ENCODE measurements around the gene B9D2.

The B9D2 gene

GRCh38 chr19:41363753-41364523 lies at the start of gene B9D2:
TSS of gene B9D2 (minus strand) at chr19:41364149. CDS start at chr19:41363519, 630 bp downstream.
- no peak for TF ChIP-seq CTCF (IDR thresholded peaks at IDR 0.05)
- intact Hi-C loops (cut with DNase I; ENCODE audit: low total_unique reads): loop anchor here (10.0 kb wide), 1 partner anchor 61 kb away; the partner anchor contains the start of gene B3GNT8
- no peaks in the 10 kb centered on the region for H3K27me3 ChIP-seq
- H3K4me1 ChIP-seq: peaks cover 0 to 26% (median 13%) of the 10 kb centered on the region in 4 donors
- no peaks in the 10 kb centered on the region for H3K36me3 ChIP-seq
- peak; percentile 99 for DNase-seq
- H3K9me3 ChIP-seq: no peaks in the 10 kb centered on the region
- peak within 1 kb of the TSS; percentile 65 to 66 for H3K4me3 ChIP-seq
- peak within 1 kb of the TSS; percentile 90 to 95 for H3K27ac ChIP-seq

DNA sequence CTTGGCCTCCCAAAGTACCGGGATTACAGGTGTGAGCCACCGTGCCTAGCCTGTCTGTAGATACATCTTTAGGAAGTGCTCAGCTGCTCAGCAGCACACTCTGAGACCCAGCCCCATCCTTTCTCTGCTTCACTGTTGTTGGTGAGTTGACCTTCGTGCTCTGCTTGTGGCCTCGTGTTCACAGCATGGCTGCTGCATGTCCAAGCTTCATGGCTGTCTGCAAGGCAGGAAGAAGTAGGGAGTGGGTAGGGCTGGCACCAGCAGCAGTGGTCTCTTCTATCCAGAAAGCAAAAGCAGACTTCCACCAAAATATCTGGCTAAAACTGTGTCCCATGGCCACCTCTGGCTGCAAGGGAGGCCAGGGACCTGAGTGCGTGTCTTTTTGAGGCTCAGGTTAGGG lies 49.0 kb upstream of the B9D2 start:
- DNase-seq: no peak
- intact Hi-C loops (cut with DNase I; ENCODE audit: low total_unique reads): no loop called here
- no peaks in the 10 kb centered on the region for H3K27me3 ChIP-seq
- H3K4me1 ChIP-seq: peaks cover 0 to 25% (median 7%) of the 10 kb centered on the region in 4 donors
- H3K9me3 ChIP-seq: no peaks in the 10 kb centered on the region
- H3K27ac ChIP-seq: no peak overlapping the region
- H3K4me3 ChIP-seq: no peak overlapping the region
- no peak for TF ChIP-seq CTCF (IDR thresholded peaks at IDR 0.05)
- peaks cover 53 to 76% (median 64%) of the 10 kb centered on the region in 3 donors for H3K36me3 ChIP-seq

GRCh38 chr19:41411968-41412265 lies 48.0 kb upstream of the B9D2 start:
- no peak overlapping the region for H3K27ac ChIP-seq
- peaks cover 48 to 72% (median 55%) of the 10 kb centered on the region in 3 donors for H3K36me3 ChIP-seq
- H3K4me3 ChIP-seq: no peak overlapping the region
- DNase-seq: no peak
- no peaks in the 10 kb centered on the region for H3K27me3 ChIP-seq
- intact Hi-C loops (cut with DNase I; ENCODE audit: low total_unique reads): no loop called here
- no peak for TF ChIP-seq CTCF (IDR thresholded peaks at IDR 0.05)
- H3K9me3 ChIP-seq: no peaks in the 10 kb centered on the region
- H3K4me1 ChIP-seq: peaks cover 0 to 25% (median 8%) of the 10 kb centered on the region in 4 donors

DNA sequence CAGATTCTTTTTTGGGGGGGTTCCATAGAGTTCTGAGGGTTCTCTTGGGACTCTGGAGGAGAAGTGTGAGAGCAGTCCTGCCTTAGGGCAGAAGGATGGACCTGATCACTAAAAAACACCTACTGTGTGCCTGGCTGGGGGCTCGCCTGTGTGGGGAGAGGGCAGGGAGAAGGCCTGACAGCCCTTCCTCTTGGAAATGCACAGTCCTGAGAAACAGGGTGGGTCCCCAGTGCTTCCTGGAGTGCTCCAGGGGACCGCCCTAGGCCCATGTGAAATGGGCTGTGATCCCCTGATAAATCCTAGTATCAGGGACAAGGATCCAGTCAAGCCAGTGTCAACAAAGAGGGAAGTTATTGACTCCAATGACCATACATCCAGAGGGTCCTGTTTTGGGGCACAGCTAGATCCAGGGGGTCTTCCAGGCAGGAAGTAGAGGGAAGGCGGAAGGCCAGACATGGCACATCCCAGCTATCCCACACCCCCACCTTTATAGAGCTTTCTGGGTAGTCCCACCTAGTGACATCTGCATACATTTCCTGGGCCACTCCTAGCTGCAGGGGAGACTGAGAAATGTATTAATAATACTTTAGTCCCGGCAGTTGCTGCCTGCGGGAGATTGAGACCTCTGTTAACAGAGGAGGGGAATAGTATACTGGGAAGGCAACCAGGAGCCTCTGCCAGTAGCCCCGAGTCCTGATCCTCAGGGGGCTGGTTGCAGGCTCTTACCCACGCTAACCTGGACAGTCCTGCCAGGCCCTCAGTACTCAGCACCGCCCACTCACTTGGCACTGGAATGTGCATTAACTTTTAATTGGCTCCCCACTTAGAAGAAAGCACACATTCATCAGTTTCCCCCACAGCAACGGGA lies 47.4 kb upstream of the B9D2 start:
- Histone ChIP-seq H3K27ac (no peak overlapping the region), H3K27me3 (no peaks in the 10 kb centered on the region), H3K4me3 (no peak overlapping the region), H3K36me3 (peaks cover 42 to 66% (median 51%) of the 10 kb centered on the region in 3 donors), H3K9me3 (no peaks in the 10 kb centered on the region), H3K4me1 (peaks cover 0 to 25% (median 8%) of the 10 kb centered on the region in 4 donors)
- intact Hi-C loops (cut with DNase I; ENCODE audit: low total_unique reads): no loop called here
- TF ChIP-seq CTCF (IDR thresholded peaks at IDR 0.05): no peak
- DNase-seq: no peak

GRCh38 chr19:41410336-41411054 lies 46.5 kb upstream of the B9D2 start:
- DNase-seq: no peak
- Histone ChIP-seq H3K36me3 (peaks cover 37 to 64% (median 47%) of the 10 kb centered on the region in 3 donors), H3K9me3 (no peaks in the 10 kb centered on the region), H3K27me3 (no peaks in the 10 kb centered on the region), H3K27ac (no peak overlapping the region), H3K4me3 (no peak overlapping the region), H3K4me1 (peaks cover 0 to 25% (median 8%) of the 10 kb centered on the region in 4 donors)
- intact Hi-C loops (cut with DNase I; ENCODE audit: low total_unique reads): no loop called here
- TF ChIP-seq CTCF (IDR thresholded peaks at IDR 0.05): no peak

All from tibial artery (tissue), 4 donors.